Measurements from ENCODE around the gene EIF3CL. TPM values are rescaled to one million over a fixed set of nuclear protein-coding genes. Genes with fewer than 3 reads are reported as not detected.
"Not testable (repeated sequence)": the region's sequence is repeated elsewhere in the genome, so short reads cannot be mapped to it uniquely, and the experiment has no call there.

Gene EIF3CL
- total RNA-seq, 1 experiment from 2014 or later: 110 TPM

- not testable (repeated sequence) for DNase-seq (ENCODE audit: low spot score)
Measured at GRCh38 chr16:28364268-28365173, 39.1 kb downstream of the EIF3CL start.

GRCh38 chr16:28363408-28363807, 40.2 kb downstream of the EIF3CL start, which contains the start of gene NPIPB6:
TSS of gene NPIPB6 (minus strand) at chr16:28363508. CDS start at chr16:28362822, 686 bp downstream.
- not testable (repeated sequence) for DNase-seq (ENCODE audit: low spot score)

- DNase-seq (ENCODE audit: low spot score): not testable (repeated sequence)
Measured at GRCh38 chr16:28362600-28362999, 41.0 kb downstream of the EIF3CL start.

DNA sequence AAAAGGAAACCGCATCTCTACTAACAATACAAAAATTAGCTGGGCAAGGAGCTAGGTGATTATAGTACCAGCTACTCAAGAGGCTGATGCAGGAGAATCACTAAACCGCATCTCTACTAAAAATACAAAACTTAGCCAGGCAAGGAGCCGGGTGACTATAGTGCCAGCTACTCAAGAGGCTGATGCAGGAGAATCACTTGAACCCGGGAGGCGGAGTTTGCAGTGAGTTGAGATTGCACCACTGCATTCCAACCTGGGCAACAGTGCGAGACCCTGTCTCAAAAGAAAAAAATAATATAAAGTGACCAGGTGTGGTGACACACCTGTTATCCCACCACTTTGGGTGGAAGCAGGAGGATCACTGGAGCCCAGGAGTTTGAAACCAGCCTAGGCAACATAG, 65.4 kb downstream of the EIF3CL start:
- DNase-seq (ENCODE audit: low spot score): not testable (repeated sequence)

DNA sequence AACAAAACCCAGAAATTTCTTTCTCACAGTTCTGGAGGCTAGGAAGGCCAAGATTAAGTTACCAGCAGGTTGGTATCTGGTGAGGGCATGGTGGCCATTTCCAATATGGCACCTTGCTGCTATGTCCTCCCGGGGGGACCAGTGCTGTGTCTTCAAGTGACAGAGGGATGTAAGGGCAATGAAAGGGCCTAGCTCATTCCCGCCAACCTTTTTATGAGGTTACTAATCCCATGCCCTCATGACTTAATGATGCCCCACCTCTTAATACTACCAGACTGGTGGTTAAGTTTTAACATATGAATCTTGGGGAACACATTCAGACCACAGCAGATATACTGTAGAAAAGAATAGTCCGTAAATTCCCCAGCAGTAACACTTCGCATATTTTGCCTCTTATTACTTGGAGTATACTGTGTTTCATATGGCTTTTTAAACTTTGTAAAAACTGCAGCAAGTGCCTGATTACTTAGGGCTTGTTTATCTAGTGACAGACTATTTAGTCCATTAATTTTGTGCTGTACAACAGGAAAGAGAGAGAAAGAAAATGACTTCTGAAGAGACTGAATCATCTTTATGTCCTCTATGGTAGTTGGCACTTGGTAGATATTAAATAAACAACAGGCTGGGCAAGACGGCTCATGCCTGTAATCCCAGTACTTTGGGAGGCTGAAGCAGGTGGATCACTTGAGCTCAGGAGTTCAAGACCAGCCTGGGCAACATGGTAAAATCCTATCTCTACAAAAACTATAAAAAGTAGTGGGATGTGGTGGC, 66.5 kb downstream of the EIF3CL start:
- DNase-seq (ENCODE audit: low spot score): not testable (repeated sequence)

GRCh38 chr16:28335678-28336077, 68.0 kb downstream of the EIF3CL start:
- DNase-seq (ENCODE audit: low spot score): not testable (repeated sequence)

GRCh38 chr16:28332632-28333031, 71.0 kb downstream of the EIF3CL start:
- not testable (repeated sequence) for DNase-seq (ENCODE audit: low spot score)

- DNase-seq (ENCODE audit: low spot score): not testable (repeated sequence)
Measured at GRCh38 chr16:28330981-28331380, 72.7 kb downstream of the EIF3CL start.

- not testable (repeated sequence) for DNase-seq (ENCODE audit: low spot score)
Measured at GRCh38 chr16:28330232-28330631, 73.4 kb downstream of the EIF3CL start.

Small RNA genes lying within 50 kb of the gene (small RNA-seq; reads per million reads assigned to genes)
- gene AC138904.2 (not detected), gene MIR6862-1 (not detected)

Other genes starting within 250 kb of the EIF3CL start
- 178 and 193 TPM in 2 replicates for gene XPO6, start 191.9 kb downstream of the EIF3CL start, total RNA-seq (2014; rRNA removed; shearing (Covaris generic))
- gene SBK1, start 111.3 kb downstream of the EIF3CL start, total RNA-seq (2014; rRNA removed; shearing (Covaris generic)): 0.42 and 1.1 TPM in 2 replicates
- gene NPIPB6, start 40.3 kb downstream of the EIF3CL start, total RNA-seq (2014; rRNA removed; shearing (Covaris generic)): 1.2 TPM in 1 of 2 replicates, not detected in the other
- gene NPIPB7, start 68.5 kb upstream of the EIF3CL start, total RNA-seq (2014; rRNA removed; shearing (Covaris generic)): not detected in 2 replicates
- gene CLN3, start 88.2 kb upstream of the EIF3CL start, total RNA-seq (2014; rRNA removed; shearing (Covaris generic)): 28.0 and 37.8 TPM in 2 replicates
- gene APOBR, start 90.8 kb upstream of the EIF3CL start, total RNA-seq (2014; rRNA removed; shearing (Covaris generic)): 0.05 TPM in 1 of 2 replicates, not detected in the other
- not detected in 2 replicates for gene IL27, start 103.0 kb upstream of the EIF3CL start, total RNA-seq (2014; rRNA removed; shearing (Covaris generic))
- gene NUPR1, start 135.1 kb upstream of the EIF3CL start, total RNA-seq (2014; rRNA removed; shearing (Covaris generic)): 0.34 and 0.56 TPM in 2 replicates
- gene SGF29, start 150.1 kb upstream of the EIF3CL start, total RNA-seq (2014; rRNA removed; shearing (Covaris generic)): 19.1 and 29.9 TPM in 2 replicates
- gene SULT1A2, start 193.2 kb upstream of the EIF3CL start, total RNA-seq (2014; rRNA removed; shearing (Covaris generic)): 1.4 and 1.7 TPM in 2 replicates
- 30.9 and 35.7 TPM in 2 replicates for gene SULT1A1, start 206.2 kb upstream of the EIF3CL start, total RNA-seq (2014; rRNA removed; shearing (Covaris generic))
- gene NPIPB8, start 234.2 kb upstream of the EIF3CL start, total RNA-seq (2014; rRNA removed; shearing (Covaris generic)): 0.15 and 0.42 TPM in 2 replicates